ENCODE measurements around the gene CD1C. TPM values are rescaled to one million over a fixed set of nuclear protein-coding genes. Genes with fewer than 3 reads are reported as not detected.
"Not testable (repeated sequence)": the region's sequence is repeated elsewhere in the genome, so short reads cannot be mapped to it uniquely, and the experiment has no call there.

The CD1C gene
- total and polyA plus RNA-seq, 9 donors: 0.47 to 1.6 (median 0.98) TPM

- Histone ChIP-seq H3K9me3 (replicated peaks; ENCODE audit: control insufficient read depth, low read depth, low read length) (no peaks in the 10 kb centered on the region), H3K27ac (ENCODE audit: low read length) (no peak overlapping the region), H3K36me3 (ENCODE audit: control insufficient read depth, insufficient read depth, low read length) (no peaks in the 10 kb centered on the region), H3K27me3 (ENCODE audit: control insufficient read depth, insufficient read depth, low read length) (no peaks in the 10 kb centered on the region), H3K4me3 (ENCODE audit: low read length) (no peak overlapping the region), H3K4me1 (ENCODE audit: control insufficient read depth, insufficient read depth, low read length) (no peaks in the 10 kb centered on the region)
- WGBS (ENCODE audit: insufficient coverage): 52% methylated on average over 5 of the region's 5 CpGs
- DNase-seq: no peak
Observed at GRCh38 chr1:158274797-158275196, 14.9 kb upstream of the CD1C start.

- not testable (repeated sequence) for DNase-seq; H3K4me1 ChIP-seq (ENCODE audit: control insufficient read depth, insufficient read depth, low read length); H3K27ac ChIP-seq (ENCODE audit: low read length); H3K36me3 ChIP-seq (ENCODE audit: control insufficient read depth, insufficient read depth, low read length); H3K27me3 ChIP-seq (ENCODE audit: control insufficient read depth, insufficient read depth, low read length); H3K4me3 ChIP-seq (ENCODE audit: low read length); H3K9me3 ChIP-seq (replicated peaks; ENCODE audit: control insufficient read depth, low read depth, low read length)
- 52% methylated on average over 2 of the region's 2 CpGs for WGBS (ENCODE audit: insufficient coverage)
Observed at GRCh38 chr1:158282421-158282820, 7.3 kb upstream of the CD1C start.

- no peaks in the 10 kb centered on the region for H3K36me3 ChIP-seq (ENCODE audit: control insufficient read depth, insufficient read depth, low read length)
- no peak overlapping the region for H3K4me3 ChIP-seq (ENCODE audit: low read length)
- H3K9me3 ChIP-seq (replicated peaks; ENCODE audit: control insufficient read depth, low read depth, low read length): no peaks in the 10 kb centered on the region
- 29% methylated on average over 1 of the region's 2 CpGs for WGBS (ENCODE audit: insufficient coverage)
- H3K4me1 ChIP-seq (ENCODE audit: control insufficient read depth, insufficient read depth, low read length): no peaks in the 10 kb centered on the region
- DNase-seq: no peak
- no peak overlapping the region for H3K27ac ChIP-seq (ENCODE audit: low read length)
- no peaks in the 10 kb centered on the region for H3K27me3 ChIP-seq (ENCODE audit: control insufficient read depth, insufficient read depth, low read length)
Observed at GRCh38 chr1:158283965-158284364, 5.8 kb upstream of the CD1C start.

GRCh38 chr1:158285756-158286241 is 3.9 kb upstream of the CD1C start:
- Histone ChIP-seq H3K36me3 (ENCODE audit: control insufficient read depth, insufficient read depth, low read length) (no peaks in the 10 kb centered on the region), H3K9me3 (replicated peaks; ENCODE audit: control insufficient read depth, low read depth, low read length) (no peaks in the 10 kb centered on the region), H3K27ac (ENCODE audit: low read length) (no peak overlapping the region), H3K27me3 (ENCODE audit: control insufficient read depth, insufficient read depth, low read length) (no peaks in the 10 kb centered on the region), H3K4me3 (ENCODE audit: low read length) (no peak overlapping the region), H3K4me1 (ENCODE audit: control insufficient read depth, insufficient read depth, low read length) (no peaks in the 10 kb centered on the region)
- WGBS (ENCODE audit: insufficient coverage): 63% methylated on average over 6 of the region's 7 CpGs
- DNase-seq: peak; percentile 80

- no peak for DNase-seq
- Histone ChIP-seq H3K27ac (ENCODE audit: low read length) (no peak overlapping the region), H3K4me3 (ENCODE audit: low read length) (no peak overlapping the region), H3K4me1 (ENCODE audit: control insufficient read depth, insufficient read depth, low read length) (no peaks in the 10 kb centered on the region), H3K27me3 (ENCODE audit: control insufficient read depth, insufficient read depth, low read length) (no peaks in the 10 kb centered on the region), H3K9me3 (replicated peaks; ENCODE audit: control insufficient read depth, low read depth, low read length) (no peaks in the 10 kb centered on the region), H3K36me3 (ENCODE audit: control insufficient read depth, insufficient read depth, low read length) (no peaks in the 10 kb centered on the region)
- WGBS (ENCODE audit: insufficient coverage): 55% methylated on average over 2 of the region's 4 CpGs
Observed at GRCh38 chr1:158286487-158286886, 3.2 kb upstream of the CD1C start.

- Histone ChIP-seq H3K9me3 (replicated peaks; ENCODE audit: control insufficient read depth, low read depth, low read length) (no peaks in the 10 kb centered on the region), H3K36me3 (ENCODE audit: control insufficient read depth, insufficient read depth, low read length) (no peaks in the 10 kb centered on the region), H3K27me3 (ENCODE audit: control insufficient read depth, insufficient read depth, low read length) (no peaks in the 10 kb centered on the region), H3K4me3 (ENCODE audit: low read length) (no peak overlapping the region), H3K4me1 (ENCODE audit: control insufficient read depth, insufficient read depth, low read length) (no peaks in the 10 kb centered on the region), H3K27ac (ENCODE audit: low read length) (no peak overlapping the region)
- DNase-seq: no peak
- WGBS (ENCODE audit: insufficient coverage): no CpG with 5 or more reads among the region's 1 CpG
Observed at GRCh38 chr1:158286941-158287346, 2.8 kb upstream of the CD1C start.

GRCh38 chr1:158290321-158290844 is 660 bp downstream of the CD1C start:
- H3K4me3 ChIP-seq (ENCODE audit: low read length): no peak overlapping the region
- peaks cover under 1% of the 10 kb centered on the region for H3K9me3 ChIP-seq (replicated peaks; ENCODE audit: control insufficient read depth, low read depth, low read length)
- no peaks in the 10 kb centered on the region for H3K27me3 ChIP-seq (ENCODE audit: control insufficient read depth, insufficient read depth, low read length)
- DNase-seq: peak; percentile 43
- 87% methylated on average over 3 of the region's 5 CpGs for WGBS (ENCODE audit: insufficient coverage)
- no peak overlapping the region for H3K27ac ChIP-seq (ENCODE audit: low read length)
- H3K4me1 ChIP-seq (ENCODE audit: control insufficient read depth, insufficient read depth, low read length): no peaks in the 10 kb centered on the region
- no peaks in the 10 kb centered on the region for H3K36me3 ChIP-seq (ENCODE audit: control insufficient read depth, insufficient read depth, low read length)

GRCh38 chr1:158295791-158296190 is 6.1 kb downstream of the CD1C start:
- Histone ChIP-seq H3K36me3 (ENCODE audit: control insufficient read depth, insufficient read depth, low read length) (no peaks in the 10 kb centered on the region), H3K27ac (ENCODE audit: low read length) (no peak overlapping the region), H3K4me3 (ENCODE audit: low read length) (no peak overlapping the region), H3K9me3 (replicated peaks; ENCODE audit: control insufficient read depth, low read depth, low read length) (peaks cover 10% of the 10 kb centered on the region), H3K27me3 (ENCODE audit: control insufficient read depth, insufficient read depth, low read length) (no peaks in the 10 kb centered on the region), H3K4me1 (ENCODE audit: control insufficient read depth, insufficient read depth, low read length) (no peaks in the 10 kb centered on the region)
- WGBS (ENCODE audit: insufficient coverage): 100% methylated on average over 1 of the region's 2 CpGs
- no peak for DNase-seq

- no CpG with 5 or more reads among the region's 1 CpG for WGBS (ENCODE audit: insufficient coverage)
- Histone ChIP-seq H3K4me1 (ENCODE audit: control insufficient read depth, insufficient read depth, low read length) (no peaks in the 10 kb centered on the region), H3K9me3 (replicated peaks; ENCODE audit: control insufficient read depth, low read depth, low read length) (no peaks in the 10 kb centered on the region)
Observed at GRCh38 chr1:158310623-158311022, 20.9 kb downstream of the CD1C start.

GRCh38 chr1:158311066-158311465 is 21.3 kb downstream of the CD1C start:
- WGBS (ENCODE audit: insufficient coverage): no CpG with 5 or more reads among the region's 2 CpGs

More at GRCh38 chr1:158310623-158311022, 20.9 kb downstream of the CD1C start:
- DNase-seq: no peak
- H3K27ac ChIP-seq (ENCODE audit: low read length): no peak overlapping the region
- no peak overlapping the region for H3K4me3 ChIP-seq (ENCODE audit: low read length)
- H3K27me3 ChIP-seq (ENCODE audit: control insufficient read depth, insufficient read depth, low read length): no peaks in the 10 kb centered on the region
- no peaks in the 10 kb centered on the region for H3K36me3 ChIP-seq (ENCODE audit: control insufficient read depth, insufficient read depth, low read length)

GRCh38 chr1:158323866-158324265 is 34.1 kb downstream of the CD1C start:
- 43% methylated on average over 1 of the region's 1 CpG for WGBS (ENCODE audit: insufficient coverage)
- peaks cover 11% of the 10 kb centered on the region for H3K9me3 ChIP-seq (replicated peaks; ENCODE audit: control insufficient read depth, low read depth, low read length)
- no peak overlapping the region for H3K4me3 ChIP-seq (ENCODE audit: low read length)
- no peak for DNase-seq
- no peak overlapping the region for H3K27ac ChIP-seq (ENCODE audit: low read length)
- no peaks in the 10 kb centered on the region for H3K4me1 ChIP-seq (ENCODE audit: control insufficient read depth, insufficient read depth, low read length)
- no peaks in the 10 kb centered on the region for H3K36me3 ChIP-seq (ENCODE audit: control insufficient read depth, insufficient read depth, low read length)
- no peaks in the 10 kb centered on the region for H3K27me3 ChIP-seq (ENCODE audit: control insufficient read depth, insufficient read depth, low read length)

More at GRCh38 chr1:158311066-158311465, 21.3 kb downstream of the CD1C start:
- Histone ChIP-seq H3K4me1 (ENCODE audit: control insufficient read depth, insufficient read depth, low read length) (no peaks in the 10 kb centered on the region), H3K27me3 (ENCODE audit: control insufficient read depth, insufficient read depth, low read length) (no peaks in the 10 kb centered on the region), H3K27ac (ENCODE audit: low read length) (no peak overlapping the region), H3K36me3 (ENCODE audit: control insufficient read depth, insufficient read depth, low read length) (no peaks in the 10 kb centered on the region), H3K4me3 (ENCODE audit: low read length) (no peak overlapping the region), H3K9me3 (replicated peaks; ENCODE audit: control insufficient read depth, low read depth, low read length) (no peaks in the 10 kb centered on the region)
- DNase-seq: no peak

Measured in muscle of leg (tissue), 11 donors.